HG02798 (cell line): ENCODE measurements around the gene GPR6.

Experiments
- ATAC-seq: cut with Tn5 transposase; IDR thresholded peaks from one replicate; pipeline ENCODE4 v1.9.1; 2021; ENCODE audit warnings: mild to moderate bottlenecking; ENCODE audit not compliant: unreplicated experiment, poor library complexity

The GPR6 gene

DNA sequence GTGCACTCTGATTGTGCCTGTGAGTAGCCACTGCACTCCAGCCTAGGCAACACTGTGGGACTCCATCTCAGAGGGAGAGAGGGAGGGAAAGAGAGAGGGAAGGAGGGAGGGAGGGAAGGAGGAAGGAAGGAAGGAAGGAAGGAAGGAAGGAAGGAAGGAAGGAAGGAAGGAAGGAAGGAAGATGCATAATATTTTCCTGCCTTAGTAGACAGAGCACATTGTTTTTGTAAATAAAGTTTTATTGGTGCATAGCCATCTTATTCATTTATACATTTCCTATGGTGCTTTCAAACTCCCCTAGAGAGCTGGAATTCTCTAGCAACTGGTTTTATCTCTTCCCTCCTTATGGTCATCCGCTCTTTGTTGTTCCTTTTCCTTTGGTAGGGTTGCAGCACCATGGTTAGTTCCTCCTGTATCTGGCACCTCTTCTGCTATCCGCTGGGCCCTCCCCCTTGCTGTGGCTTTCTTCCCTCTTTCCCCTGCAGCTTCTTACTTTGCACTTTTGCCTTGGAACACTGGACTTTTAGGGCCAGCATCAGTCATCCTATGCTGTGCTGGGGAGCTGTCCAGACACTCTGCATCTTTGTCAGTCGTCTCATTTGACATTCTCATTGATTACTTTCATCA is 20.2 kb downstream of the GPR6 start:
- ATAC-seq = no peak

DNA sequence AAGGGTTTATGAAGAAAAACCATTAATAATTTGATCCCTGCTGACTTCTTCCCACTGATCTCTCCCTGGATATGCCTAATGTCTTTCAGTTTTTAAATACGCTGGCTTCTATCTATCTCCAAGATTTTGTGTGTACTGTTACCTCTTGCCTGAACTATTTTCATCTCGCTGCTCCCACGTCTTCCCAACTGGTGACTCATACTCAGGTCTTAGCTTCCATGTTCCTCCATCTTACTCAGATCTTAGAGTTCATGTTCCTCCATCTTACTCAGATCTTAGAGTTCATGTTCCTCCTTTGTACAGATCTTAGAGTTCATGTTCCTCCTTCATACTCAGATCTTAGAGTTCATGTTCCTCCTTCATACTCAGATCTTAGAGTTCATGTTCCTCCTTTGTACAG is 21.6 kb downstream of the GPR6 start:
- no peak for ATAC-seq

DNA sequence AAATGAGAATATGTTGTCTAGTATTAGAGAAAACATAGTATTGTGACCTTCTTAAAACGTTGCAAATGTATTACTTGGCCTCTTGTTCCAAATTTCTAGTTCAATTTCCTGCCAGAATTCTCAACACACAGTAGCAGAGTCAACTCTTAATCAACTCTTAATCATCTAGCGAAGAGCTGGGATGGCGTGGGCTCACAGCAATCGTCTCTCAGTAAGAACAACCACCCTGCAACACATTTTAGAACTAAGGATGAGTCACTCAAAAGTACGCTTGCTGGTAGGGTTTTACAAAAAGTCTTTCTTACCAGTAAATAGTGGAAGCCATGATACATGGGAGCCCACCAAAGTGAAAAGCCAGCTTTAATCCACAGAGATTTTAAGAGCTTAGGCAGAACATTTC is 24.6 kb downstream of the GPR6 start:
- no peak for ATAC-seq

- ATAC-seq = no peak
These were observed 35.3 kb downstream of the GPR6 start for GRCh38 chr6:110013386-110013785.

GRCh38 chr6:110015206-110015605 is 37.1 kb downstream of the GPR6 start:
- ATAC-seq = no peak

DNA sequence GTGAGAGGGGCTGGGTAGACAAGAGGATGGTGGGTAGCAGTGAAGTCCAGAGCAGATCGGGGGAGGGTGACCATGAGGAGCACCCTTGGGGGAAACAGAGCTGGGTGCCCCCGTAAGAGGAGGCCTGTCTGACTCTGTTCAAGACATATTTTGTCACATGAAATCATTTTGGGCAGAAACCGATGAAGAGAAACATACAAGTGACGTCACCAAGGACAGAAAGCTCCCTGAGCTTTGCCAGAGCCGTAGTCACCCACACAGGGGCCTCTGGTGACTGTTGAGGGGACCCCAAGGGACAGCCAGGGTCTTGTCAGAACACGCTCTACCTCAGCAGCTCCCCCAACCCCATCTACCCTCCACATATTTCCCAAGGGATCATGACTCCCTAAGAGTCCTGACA is 39.2 kb downstream of the GPR6 start:
- no peak for ATAC-seq

- ATAC-seq = no peak
These were observed 39.8 kb downstream of the GPR6 start for GRCh38 chr6:110017946-110018345.

- ATAC-seq = no peak
These were observed 40.4 kb downstream of the GPR6 start for GRCh38 chr6:110018486-110018885.

- no peak for ATAC-seq
These were observed 42.8 kb downstream of the GPR6 start for GRCh38 chr6:110020888-110021287.

DNA sequence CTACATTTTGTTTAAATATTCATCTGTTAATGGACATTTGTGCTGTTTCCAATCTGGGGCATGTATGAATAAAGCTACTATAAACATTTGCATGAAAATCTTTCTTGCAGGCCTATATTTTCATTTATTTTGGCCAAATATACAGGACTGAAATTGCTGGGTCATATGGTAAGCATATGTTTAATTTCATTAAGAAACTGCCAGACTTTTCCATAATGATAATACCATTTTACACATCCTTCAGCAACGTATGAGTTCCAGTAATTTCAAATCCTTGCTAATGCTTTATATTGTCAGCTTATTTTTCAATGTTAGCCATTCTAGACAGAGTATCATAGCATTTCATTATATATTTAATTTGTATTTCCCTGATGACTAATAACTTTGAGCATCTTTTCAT is 51.0 kb downstream of the GPR6 start:
- no peak for ATAC-seq
